Measurements from ENCODE around the gene GPC5. TPM values are rescaled to one million over a fixed set of nuclear protein-coding genes. Genes with fewer than 3 reads are reported as not detected.

The GPC5 gene
- total RNA-seq, 4 donors from 2014 or later, result 0.74 to 1.1 TPM; not detected in 2

GRCh38 chr13:91567485-91568207 is 169.2 kb downstream of the GPC5 start:
- no peak for DNase-seq (ENCODE audit: low spot score)
- no peak for ATAC-seq (ENCODE audit: low FRiP score)
- no peak for TF ChIP-seq CTCF (IDR thresholded peaks at IDR 0.05)

GRCh38 chr13:91571681-91572080 is 173.3 kb downstream of the GPC5 start:
- TF ChIP-seq CTCF (IDR thresholded peaks at IDR 0.05), result no peak
- no peak for DNase-seq (ENCODE audit: low spot score)
- ATAC-seq (ENCODE audit: low FRiP score), result no peak

GRCh38 chr13:91572439-91572838 is 174.0 kb downstream of the GPC5 start:
- no peak for ATAC-seq (ENCODE audit: low FRiP score)
- DNase-seq (ENCODE audit: low spot score), result no peak
- TF ChIP-seq CTCF (IDR thresholded peaks at IDR 0.05), result no peak

GRCh38 chr13:91572944-91573598 is 174.7 kb downstream of the GPC5 start:
- TF ChIP-seq CTCF (IDR thresholded peaks at IDR 0.05), result no peak
- no peak for DNase-seq (ENCODE audit: low spot score)
- no peak for ATAC-seq (ENCODE audit: low FRiP score)

- no peak for DNase-seq (ENCODE audit: low spot score)
- ATAC-seq (ENCODE audit: low FRiP score), result no peak
- no peak for TF ChIP-seq CTCF (IDR thresholded peaks at IDR 0.05)
These were observed 176.3 kb downstream of the GPC5 start for GRCh38 chr13:91574766-91575165.

DNA sequence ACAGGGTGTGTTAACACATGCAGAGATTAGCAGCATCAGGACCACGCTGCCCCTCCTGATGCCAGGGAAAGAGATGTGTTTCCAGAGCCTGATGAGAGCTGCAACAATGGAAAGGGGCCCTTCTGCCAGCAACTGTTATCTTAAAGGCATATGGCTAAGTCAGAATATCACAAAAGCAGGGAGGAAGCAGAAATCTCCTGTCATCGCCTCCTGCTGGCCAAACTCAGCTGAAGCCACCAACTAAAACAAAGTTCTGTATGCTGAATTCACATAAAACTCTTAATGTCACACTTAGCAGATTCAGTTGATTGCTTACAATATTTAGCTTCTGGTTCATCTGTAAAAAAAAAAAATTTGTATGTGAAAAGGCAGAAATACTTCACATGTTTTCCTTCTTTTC is 178.2 kb downstream of the GPC5 start:
- DNase-seq (ENCODE audit: low spot score) (no peak), ATAC-seq (ENCODE audit: low FRiP score) (no peak)
- no peak for TF ChIP-seq CTCF (IDR thresholded peaks at IDR 0.05)

GRCh38 chr13:91579320-91579719 is 180.9 kb downstream of the GPC5 start:
- no peak for TF ChIP-seq CTCF (IDR thresholded peaks at IDR 0.05)
- ATAC-seq (ENCODE audit: low FRiP score) (no peak), DNase-seq (ENCODE audit: low spot score) (no peak)
